GM23248 (cell line): Measurements from ENCODE around the gene WDR27.

ENCODE experiments used
- EZH2 ChIP-seq: fragments of 200-600 bp; sonication (generic); IDR thresholded peaks from 2 replicates; pipeline ENCODE4 v1.6.1; 2018; ENCODE audit warnings: antibody characterized with exemption, mild to moderate bottlenecking; ENCODE audit not compliant: insufficient read depth, poor library complexity, severe bottlenecking
- EZH2phosphoT487 ChIP-seq: fragments of 200-600 bp; sonication (generic); IDR thresholded peaks from 2 replicates; pipeline ENCODE4 v1.6.1; 2018; ENCODE audit warnings: antibody characterized with exemption, moderate library complexity, mild to moderate bottlenecking, low read depth; ENCODE audit not compliant: insufficient read depth

DNA sequence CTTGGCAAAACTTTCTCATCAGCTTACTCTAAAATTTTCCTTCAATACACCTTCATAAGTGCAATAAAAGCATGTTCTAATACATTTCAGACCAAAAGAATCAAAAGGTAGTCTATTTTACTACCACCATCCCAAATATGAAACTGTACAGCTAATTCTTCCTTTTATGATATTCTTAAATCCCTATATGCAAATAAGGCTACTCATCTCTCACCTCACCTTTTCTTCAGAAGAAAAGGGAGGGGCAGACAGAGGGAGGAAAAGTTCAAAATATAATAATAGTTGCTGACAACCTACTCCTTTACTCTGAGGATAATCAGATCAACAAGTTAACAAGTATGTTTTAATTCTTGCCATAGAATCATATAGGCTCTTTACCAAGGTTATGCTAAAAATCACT, 7.5 kb upstream of the WDR27 start:
- TF ChIP-seq EZH2phosphoT487 (no peak), EZH2 (no peak)
